GM19455 (cell line): ENCODE results near the gene ALG13.
"Not testable (repeated sequence)": the region's sequence is repeated elsewhere in the genome, so short reads cannot be mapped to it uniquely, and the experiment has no call there.

Experiments used
- ATAC-seq: cut with Tn5 transposase; IDR thresholded peaks from one replicate; pipeline ENCODE4 v1.9.1; 2021; ENCODE audit not compliant: unreplicated experiment

Gene ALG13

GRCh38 chrX:111680988-111681779 lies at the start of gene ALG13:
Gene ALG13, plus strand, starts transcription at chrX:111681170. Its CDS starts 49 bp downstream, at chrX:111681219.
- peak; percentile 98 for ATAC-seq

DNA sequence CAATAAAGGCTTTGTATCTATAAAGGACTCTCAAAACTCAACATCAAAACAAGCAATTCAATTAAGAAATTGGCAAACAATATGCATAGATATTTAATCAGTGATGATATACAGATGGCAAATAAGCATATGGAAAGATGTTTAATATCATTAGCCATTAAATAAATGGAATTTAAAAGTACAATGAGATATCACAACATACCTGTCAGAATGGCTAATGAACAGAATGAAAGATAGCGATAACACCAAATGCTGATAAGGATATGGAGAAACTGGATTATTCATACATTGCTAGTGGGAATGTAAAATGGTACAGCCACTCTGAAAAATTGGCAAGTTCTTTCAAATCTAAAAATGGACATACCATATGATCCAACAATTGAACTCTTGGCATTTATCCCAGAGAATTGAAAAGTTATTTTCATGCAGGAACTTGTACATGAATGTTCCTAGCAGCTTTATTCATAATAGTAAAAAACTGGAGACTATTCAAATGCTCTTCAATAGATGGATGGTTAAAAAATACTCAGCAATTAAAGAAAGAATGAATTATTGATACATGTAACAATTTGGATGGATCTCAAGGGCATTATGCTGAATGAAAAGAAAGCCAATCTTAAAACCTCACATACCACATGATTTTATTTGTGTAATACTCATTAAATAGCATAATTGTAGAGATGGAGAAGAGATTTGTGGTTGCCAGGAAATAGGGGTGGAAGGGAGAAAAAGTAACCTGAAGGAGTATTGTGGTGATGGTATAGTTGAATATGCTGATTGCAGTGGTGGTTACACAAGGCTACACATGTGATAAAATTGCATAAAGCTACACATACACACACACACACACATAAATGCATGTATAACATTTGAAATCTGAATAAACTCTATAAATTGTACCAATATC lies 45.9 kb upstream of the ALG13 start:
- ATAC-seq = no peak

DNA sequence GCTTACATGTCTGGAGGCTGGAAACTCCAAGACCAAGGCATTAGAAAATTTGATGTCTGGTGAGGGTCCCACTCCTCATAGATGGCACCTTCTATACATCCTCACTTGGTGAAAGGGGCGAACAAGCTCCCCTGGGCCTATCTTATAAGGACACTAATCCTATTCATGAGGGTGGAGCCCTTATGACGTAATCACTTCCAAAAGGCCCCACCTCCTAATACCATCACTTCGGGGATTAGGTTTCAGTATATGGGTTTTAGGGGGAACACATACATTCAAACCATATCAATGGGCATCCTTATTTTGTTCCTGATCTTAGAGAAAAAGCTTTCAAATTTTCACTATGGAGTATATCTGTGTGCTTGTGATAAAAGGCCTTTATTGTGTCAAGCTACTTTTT lies 39.0 kb upstream of the ALG13 start:
- ATAC-seq = no peak

- not testable (repeated sequence) for ATAC-seq
These were observed 35.8 kb upstream of the ALG13 start for GRCh38 chrX:111645165-111645564.

DNA sequence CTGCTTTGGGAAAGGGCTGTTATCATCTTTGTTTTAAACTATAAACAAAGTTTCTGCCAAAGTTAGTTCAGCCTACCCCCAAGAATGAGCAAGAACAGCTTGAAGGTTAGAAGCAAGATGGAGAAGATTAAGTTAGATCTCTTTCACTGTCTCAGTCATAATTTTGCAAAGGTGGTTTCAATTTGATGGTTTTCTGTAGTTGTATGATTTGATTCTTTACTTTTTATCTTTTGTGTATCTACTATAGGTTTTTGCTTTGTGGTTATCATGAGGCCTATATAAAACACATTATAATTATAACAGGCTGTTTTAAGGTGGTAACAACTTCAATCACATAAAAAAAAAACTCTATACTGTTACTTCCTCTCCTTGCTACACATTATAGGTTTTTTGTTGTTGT lies 35.4 kb upstream of the ALG13 start:
- ATAC-seq = no peak

DNA sequence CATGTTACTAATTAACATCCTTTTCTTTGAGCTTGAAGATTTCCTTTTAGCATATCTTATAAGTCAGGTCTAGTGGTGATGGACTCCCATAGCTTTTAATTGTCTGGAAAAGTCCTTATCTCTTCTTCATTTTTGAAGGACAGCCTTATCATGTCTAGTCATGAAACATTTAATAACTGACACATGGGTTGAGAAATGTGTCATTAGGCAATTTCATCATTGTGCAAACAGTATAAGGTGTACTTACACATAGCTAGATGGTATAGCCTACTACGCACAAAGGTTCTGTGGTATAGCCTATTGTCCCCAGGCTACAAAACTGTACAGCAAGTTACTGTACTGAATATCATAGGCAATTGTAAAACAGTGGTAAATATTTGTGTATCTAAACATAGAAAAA lies 34.5 kb upstream of the ALG13 start:
- ATAC-seq = no peak

DNA sequence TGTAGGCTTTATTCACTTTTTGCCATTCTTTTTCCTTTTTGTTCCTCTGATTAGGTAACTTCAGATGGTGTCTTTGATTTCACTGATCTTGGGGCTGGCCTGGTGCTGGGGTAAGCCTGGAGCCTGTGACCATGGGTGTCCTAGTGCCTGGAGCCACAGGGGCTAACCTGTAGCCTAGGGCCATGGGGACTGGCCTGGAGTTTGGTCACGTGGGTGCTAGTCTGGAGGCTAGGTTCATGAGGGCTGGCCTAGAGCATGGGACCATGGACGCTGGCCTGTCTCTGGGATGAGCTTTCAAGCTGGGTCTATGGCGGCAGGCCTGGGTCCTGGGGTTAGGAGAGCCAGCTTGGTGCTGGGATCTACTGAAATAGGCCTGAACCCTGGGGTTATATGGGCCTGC lies 32.2 kb upstream of the ALG13 start:
- ATAC-seq = no peak

DNA sequence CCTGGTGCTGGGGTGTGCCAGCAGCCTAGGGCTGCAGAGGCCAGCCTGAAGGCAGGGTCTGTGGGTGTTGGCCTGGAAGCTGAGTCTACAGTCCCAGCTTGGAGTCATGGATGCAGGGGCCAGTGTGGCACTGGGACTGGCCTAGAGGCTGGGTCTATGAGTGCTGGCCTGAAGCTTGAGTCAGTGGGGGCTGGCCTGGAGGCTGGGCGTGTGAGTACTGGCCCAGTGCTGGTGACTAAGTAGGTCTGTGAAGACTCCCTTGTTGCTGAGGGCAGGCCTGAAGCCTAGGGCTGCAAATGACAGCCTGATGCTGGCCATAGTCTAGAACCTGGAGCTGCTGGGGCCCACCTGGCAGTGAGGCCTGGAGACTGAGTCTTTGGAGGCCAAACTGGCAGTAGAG lies 31.3 kb upstream of the ALG13 start:
- ATAC-seq = no peak

- ATAC-seq = no peak
These were observed 30.1 kb upstream of the ALG13 start for GRCh38 chrX:111650845-111651244.

DNA sequence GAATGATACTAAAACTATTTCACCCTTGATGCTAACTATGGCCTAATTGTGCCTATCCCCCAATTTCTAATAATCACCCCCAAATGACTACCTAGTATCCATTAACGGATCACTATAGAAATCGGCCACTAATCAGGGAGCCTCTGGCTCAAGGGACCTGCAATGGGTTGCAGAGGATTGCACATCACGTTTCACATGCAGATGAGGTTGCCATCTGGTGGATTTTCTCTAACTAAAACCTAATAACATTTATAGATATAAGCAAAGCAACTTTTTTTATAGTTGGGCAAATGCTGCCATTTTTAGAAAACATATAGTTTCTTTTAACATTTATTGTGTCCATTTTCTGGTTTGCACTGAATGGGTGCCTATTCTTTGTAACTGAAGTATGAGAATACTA lies 28.3 kb upstream of the ALG13 start:
- no peak for ATAC-seq

DNA sequence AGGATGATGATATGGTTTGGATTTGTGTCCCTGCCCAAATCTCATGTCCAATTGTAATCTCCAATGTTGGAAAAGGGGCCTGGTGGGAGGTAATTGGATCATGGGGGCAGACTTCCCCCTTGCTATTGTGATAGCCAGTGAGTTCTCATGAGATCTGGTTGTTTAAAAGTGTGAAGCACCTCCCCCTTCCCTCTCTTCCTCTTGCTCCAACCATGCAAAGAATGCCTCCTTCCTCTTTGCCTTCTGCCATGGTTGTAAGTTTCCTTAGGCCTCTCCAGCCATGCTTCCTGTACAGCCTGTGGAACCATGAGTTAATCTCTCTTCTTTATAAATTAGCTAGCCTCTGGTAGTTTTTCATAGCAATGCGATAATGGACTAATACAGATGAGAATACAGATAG lies 19.7 kb upstream of the ALG13 start:
- ATAC-seq = no peak

DNA sequence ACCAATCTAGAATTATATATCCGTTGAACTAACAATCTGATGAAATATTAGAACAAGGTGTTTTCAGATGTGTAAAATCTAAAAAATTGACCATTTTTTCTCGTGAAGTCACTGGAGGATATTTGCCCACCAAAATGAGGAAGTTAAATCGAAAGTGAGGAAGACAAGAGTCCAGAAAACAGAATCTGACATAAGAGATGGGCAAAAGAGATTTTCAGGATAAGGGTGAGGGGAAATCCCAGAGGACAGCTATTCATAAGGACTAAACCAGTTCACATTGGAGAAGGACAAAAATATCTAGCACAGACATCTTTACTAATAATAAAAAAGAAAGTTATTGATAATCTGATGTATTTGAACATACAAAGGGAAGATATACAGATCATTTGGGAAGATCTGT lies 18.7 kb upstream of the ALG13 start:
- ATAC-seq = no peak

DNA sequence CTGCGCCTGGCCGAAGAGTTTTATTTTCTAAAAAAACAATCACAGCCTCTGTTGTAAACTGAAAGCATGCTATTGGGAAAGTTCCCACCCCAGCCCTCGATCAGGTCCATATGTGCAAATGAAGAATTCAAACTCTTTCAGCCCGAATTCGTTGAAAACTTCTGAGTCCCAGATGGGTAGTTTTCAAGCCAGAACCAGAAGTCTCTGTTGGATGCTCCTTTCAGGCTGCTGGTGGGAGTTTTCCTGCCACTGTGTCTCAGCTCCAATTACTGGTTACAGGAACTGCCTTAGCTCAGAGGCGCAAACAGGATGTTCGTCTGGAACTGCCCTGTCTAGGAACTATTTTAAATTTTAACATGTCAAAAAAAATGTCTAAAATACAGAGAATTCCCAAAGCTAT lies 9.3 kb upstream of the ALG13 start:
- no peak for ATAC-seq

GRCh38 chrX:111687305-111687704 lies 6.3 kb downstream of the ALG13 start:
- no peak for ATAC-seq

GRCh38 chrX:111695297-111695880 lies 14.4 kb downstream of the ALG13 start:
- no peak for ATAC-seq

DNA sequence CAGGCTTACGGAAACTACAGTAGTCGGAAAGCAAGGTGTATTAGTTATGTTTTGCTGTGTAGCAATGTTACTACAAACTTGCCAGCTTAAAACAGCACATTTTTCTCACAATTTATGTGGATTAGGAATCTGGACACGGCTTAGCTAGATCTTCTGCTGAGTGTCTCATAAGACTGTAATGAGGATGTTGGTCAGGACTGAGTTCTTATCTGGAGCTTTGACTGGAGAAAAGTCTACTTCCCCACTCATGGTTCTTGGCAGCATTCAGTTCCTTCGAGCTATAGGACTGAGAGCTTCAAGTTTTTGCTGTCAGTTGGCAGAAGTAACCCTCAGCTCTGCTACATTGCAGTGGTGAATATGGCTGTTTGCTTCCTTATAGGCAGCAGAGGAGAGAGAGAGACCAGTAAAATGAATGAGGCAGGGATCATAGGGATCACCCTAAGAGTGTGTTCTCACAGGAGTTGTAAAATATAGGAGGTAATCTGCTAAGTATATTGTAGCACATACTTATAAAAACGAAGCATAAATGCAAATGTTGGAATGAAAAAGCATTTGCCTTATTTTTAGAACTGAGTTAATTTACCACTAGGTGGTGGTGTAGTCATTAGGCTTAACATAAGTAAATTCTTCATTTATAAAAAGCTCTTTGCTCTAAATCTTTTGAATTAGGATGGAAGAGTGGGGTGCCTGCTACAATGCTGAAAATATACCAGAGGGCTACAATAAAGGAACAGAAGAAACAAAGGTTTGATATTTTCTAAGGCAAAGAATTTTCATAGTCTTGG lies 38.6 kb downstream of the ALG13 start:
- ATAC-seq = no peak

DNA sequence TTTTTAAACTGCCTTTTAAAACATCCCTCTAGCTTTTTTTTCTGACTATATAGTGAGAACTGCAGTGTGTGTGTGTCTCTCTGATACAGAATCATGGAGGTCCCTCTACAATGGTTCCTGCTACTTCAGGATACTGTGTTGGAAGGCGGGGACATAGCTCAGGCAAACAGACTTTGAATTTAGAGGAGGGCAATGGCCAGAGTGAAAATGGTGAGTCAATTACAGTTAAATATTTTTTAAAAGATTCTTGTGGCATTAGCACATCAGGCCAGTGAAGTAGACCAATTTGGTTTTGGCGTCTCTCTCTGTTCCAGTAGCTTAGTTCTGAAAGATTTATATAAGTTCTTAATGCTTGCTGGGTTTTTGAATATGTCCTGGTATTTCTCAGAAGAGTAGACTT lies 47.1 kb downstream of the ALG13 start:
- ATAC-seq = no peak

DNA sequence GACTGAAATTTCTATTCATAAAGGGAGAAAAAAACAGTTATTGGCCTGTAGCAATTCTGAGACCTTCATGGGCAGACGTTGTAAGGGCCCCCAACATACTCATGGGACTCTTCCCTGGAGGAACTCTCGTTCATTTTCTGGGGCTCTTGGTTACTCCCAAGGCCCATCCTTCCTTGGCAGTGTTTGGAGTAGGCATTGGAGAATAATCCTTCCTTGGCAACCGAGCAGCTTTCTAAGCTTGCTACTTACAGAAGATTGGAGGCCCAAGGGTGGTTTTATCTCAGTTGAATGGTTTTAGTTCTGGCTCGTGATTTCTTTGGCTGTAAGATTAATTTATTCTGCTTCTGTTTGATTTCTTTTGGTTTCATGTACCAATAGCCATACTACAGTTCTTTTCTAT lies 50.4 kb downstream of the ALG13 start:
- ATAC-seq = no peak

DNA sequence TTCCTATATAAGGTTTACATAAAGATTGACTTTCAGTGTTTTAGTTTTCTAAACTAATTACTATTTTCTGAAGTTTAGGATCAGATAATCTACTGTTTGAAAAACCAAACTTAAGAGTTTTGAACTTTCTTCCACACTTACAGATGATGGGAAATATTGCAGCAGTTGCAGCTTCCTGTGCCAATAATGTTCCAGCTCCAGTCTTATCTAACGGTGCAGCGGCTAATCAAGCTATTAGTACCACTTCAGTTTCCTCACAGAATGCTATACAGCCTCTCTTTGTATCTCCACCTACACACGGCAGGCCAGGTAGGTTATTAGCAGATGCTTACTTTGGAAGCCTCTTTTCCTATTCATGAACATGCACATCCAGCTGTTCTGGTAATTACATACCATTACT lies 55.6 kb downstream of the ALG13 start:
- no peak for ATAC-seq

DNA sequence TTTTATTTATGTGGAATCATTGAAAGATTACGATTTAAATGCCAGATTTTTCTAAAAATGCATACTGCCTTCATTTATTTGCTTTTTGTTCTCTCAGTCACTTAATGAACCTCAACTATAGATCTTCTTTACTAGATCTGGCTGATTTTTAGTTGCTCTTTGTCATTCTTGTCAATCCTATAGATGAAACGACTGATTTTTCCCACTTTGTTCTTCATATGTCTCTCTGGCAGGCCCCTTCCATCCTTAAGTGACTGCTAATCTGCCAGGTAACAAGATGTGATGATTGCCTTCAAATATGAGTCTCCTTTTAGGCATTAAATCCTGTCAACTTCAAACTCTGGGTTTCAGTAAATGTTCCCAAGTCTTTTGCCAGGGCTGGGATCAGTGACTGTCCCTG lies 61.0 kb downstream of the ALG13 start:
- no peak for ATAC-seq

DNA sequence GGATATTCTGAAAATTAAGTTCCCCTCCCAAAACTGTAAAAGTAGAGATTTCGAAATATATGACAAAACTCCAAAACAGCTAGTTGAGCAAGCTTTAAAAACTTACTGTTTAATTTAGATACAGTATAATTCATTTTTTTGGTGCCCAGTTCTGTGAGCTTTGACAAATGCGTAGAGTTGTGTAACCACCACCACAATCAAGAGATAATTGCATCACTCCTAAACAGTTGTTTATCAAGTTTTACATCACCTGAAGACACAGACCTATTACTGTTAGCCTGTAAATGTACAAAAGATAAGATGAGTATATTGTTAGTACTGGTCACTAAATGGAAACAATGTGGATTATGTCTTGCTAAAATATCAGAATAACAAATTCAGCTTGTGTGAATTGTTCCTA lies 62.3 kb downstream of the ALG13 start:
- ATAC-seq = no peak
